Ovary (tissue), 9 donors: ENCODE data around the gene PGM2. TPM values are rescaled to one million over a fixed set of nuclear protein-coding genes. Genes with fewer than 3 reads are reported as not detected.

Experiments
- DNase-seq, 5 donors: peaks; one replicate each; pipeline ENCODE4 v3.0.0-alpha.2; 2019 to 2020
- H3K27ac ChIP-seq, 2 donors: fragments of 200-600 bp; one replicate each; pipeline versions ENCODE4 v1.5.1 to v1.8.0; 2019 to 2022
- H3K27me3 ChIP-seq: fragments of 200-600 bp; one replicate; pipeline ENCODE4 v1.8.0; 2022
- H3K36me3 ChIP-seq: fragments of 200-600 bp; sonication (generic); one replicate; pipeline ENCODE4 v1.5.1; 2019
- H3K4me1 ChIP-seq: one replicate; pipeline ENCODE4 v1.8.1; 2013; ENCODE audit warnings: mild to moderate bottlenecking, moderate library complexity; ENCODE audit not compliant: insufficient read depth
- H3K4me3 ChIP-seq: fragments of 200-600 bp; sonication (generic); one replicate; pipeline ENCODE4 v1.5.1; 2017
- H3K9me3 ChIP-seq, 2 donors: fragments of 200-600 bp in 1 of 2; sonication (generic) in 1 of 2; one replicate each; pipeline versions ENCODE4 v1.5.1 to v1.8.1; 2013 to 2019; ENCODE audit warnings: mild to moderate bottlenecking in 1 of 2, moderate library complexity in 1 of 2
- CTCF ChIP-seq, 3 donors: fragments of 450-650 bp in 2 of 3; fragments of 200-600 bp in 1 of 3; IDR thresholded peaks; one replicate each; pipeline versions ENCODE4 v1.5.1 to v1.8.0; 2016 to 2022; ENCODE audit warnings: antibody characterized with exemption in 3 of 3, mild to moderate bottlenecking in 1 of 3
- EP300 ChIP-seq: sonication (generic); formaldehyde crosslinking; IDR thresholded peaks from one replicate; pipeline ENCODE4 v1.6.1; 2017; ENCODE audit warnings: antibody characterized with exemption
- POLR2A ChIP-seq: fragments of 450-650 bp; IDR thresholded peaks from one replicate; pipeline ENCODE4 v1.6.1; 2017; ENCODE audit warnings: antibody characterized with exemption, mild to moderate bottlenecking, moderate library complexity
- WGBS, 3 donors: extraction: QIAGEN DNeasy Blood & Tissue Kit in 1 of 3; methylation state at CpG; one replicate each; pipeline versions ENCODE4 v1.1.5 to v1.1.7; 2013 to 2017; 5-methylcytosine and 5-hydroxymethylcytosine counted together
- intact Hi-C, 4 donors: fragments of 100-400 bp; cut with DNase I; formaldehyde crosslinking; loops; one replicate each; pipeline versions ENCODE4 v1.11.0 to v1.15.1; 2022 to 2023
- polyA plus RNA-seq, 2 donors: library from polyadenylated mRNA; stranded (reverse); fragments of 200-250 nt in 1 of 2; fragments of 350-450 nt in 1 of 2; fragmentation: Illumina TruSeq in 1 of 2; extraction: RNeasy Lipid Tissue Mini Kit (QIAGEN cat#74804) in 1 of 2; gene quantifications; one replicate each; pipeline ENCODE4 v1.2.3, GENCODE V29; 2013 to 2014
- total RNA-seq, 7 donors: library from RNA; depleted of rRNA in 2 of 7; stranded (reverse); fragments of >200 nt in 2 of 7; fragmentation: NEBNext Ultra II Directional in 3 of 7; extraction: Animal tissue kit (Norgen Biotek cat#: 25700) in 3 of 7; gene quantifications; one replicate each; pipeline versions ENCODE4 v1.1.0 to v1.2.4, GENCODE V29; 2016 to 2023
- donor health status: DM: no; HTN: no; CAD: no; lungs with moderate emphysema.
- donor health status: DM: no; HTN: no; CAD: no.
- donor health status: Bipolar disorder and iron deficiency.
- donor health status: DM: yes; HTN: yes; CAD: no.
- donor health status: DM: no; HTN: no; CAD: no.
- donor health status: DM: yes; HTN: yes; CAD: no.

The PGM2 gene
- total and polyA plus RNA-seq, 9 donors = 11.0 to 31.2 (median 22.2) TPM

GRCh38 chr4:37795581-37796195, 30.8 kb upstream of the PGM2 start:
- no peak overlapping the region for H3K27ac ChIP-seq
- no peaks in the 10 kb centered on the region for H3K4me1 ChIP-seq
- no peaks in the 10 kb centered on the region for H3K36me3 ChIP-seq
- no peaks in the 10 kb centered on the region for H3K27me3 ChIP-seq
- no peaks in the 10 kb centered on the region for H3K9me3 ChIP-seq
- no peak for DNase-seq
- WGBS, 3 donors = 38 to 50% (median 43%) methylated on average over 3 of the region's 3 CpGs
- intact Hi-C loops = loop anchor here in 3 of 4 donors (5.0 to 10.0 kb wide), 2 partner anchors 188 to 191 kb away; no protein-coding TSS in a partner anchor
- TF ChIP-seq EP300 (no peak), POLR2A (no peak), CTCF (IDR thresholded peaks at IDR 0.05) (no peak)
- no peak overlapping the region for H3K4me3 ChIP-seq

GRCh38 chr4:37797374-37797773, 29.1 kb upstream of the PGM2 start:
- DNase-seq = no peak
- 94 to 96% (median 95%) methylated on average over 2 of the region's 2 CpGs for WGBS, 3 donors
- Histone ChIP-seq H3K27me3 (no peaks in the 10 kb centered on the region), H3K36me3 (no peaks in the 10 kb centered on the region), H3K27ac (no peak overlapping the region), H3K4me3 (no peak overlapping the region), H3K9me3 (no peaks in the 10 kb centered on the region), H3K4me1 (no peaks in the 10 kb centered on the region)
- TF ChIP-seq POLR2A (no peak), CTCF (IDR thresholded peaks at IDR 0.05) (no peak), EP300 (no peak)
- intact Hi-C loops = loop anchor here in 3 of 4 donors (5.0 to 10.0 kb wide), 2 partner anchors 190 to 193 kb away; no protein-coding TSS in a partner anchor

- TF ChIP-seq POLR2A (no peak), CTCF (IDR thresholded peaks at IDR 0.05) (no peak), EP300 (no peak)
- intact Hi-C loops = loop anchor here in 3 of 4 donors (5.0 to 10.0 kb wide), 2 partner anchors 191 to 193 kb away; no protein-coding TSS in a partner anchor
- WGBS, 3 donors = 69 to 96% (median 90%) methylated on average over 2 of the region's 2 CpGs
- Histone ChIP-seq H3K4me3 (no peak overlapping the region), H3K27ac (no peak overlapping the region), H3K9me3 (no peaks in the 10 kb centered on the region), H3K27me3 (no peaks in the 10 kb centered on the region), H3K36me3 (no peaks in the 10 kb centered on the region), H3K4me1 (no peaks in the 10 kb centered on the region)
- DNase-seq = no peak
Measured at GRCh38 chr4:37797923-37798322, 28.6 kb upstream of the PGM2 start.

GRCh38 chr4:37798616-37799015, 27.9 kb upstream of the PGM2 start:
- no peak for TF ChIP-seq CTCF (IDR thresholded peaks at IDR 0.05)
- no peak for TF ChIP-seq POLR2A
- intact Hi-C loops = loop anchor here in 3 of 4 donors (5.0 to 10.0 kb wide), 2 partner anchors 191 to 194 kb away; no protein-coding TSS in a partner anchor
- Histone ChIP-seq H3K27ac (no peak overlapping the region), H3K27me3 (no peaks in the 10 kb centered on the region), H3K4me1 (no peaks in the 10 kb centered on the region), H3K9me3 (no peaks in the 10 kb centered on the region), H3K4me3 (no peak overlapping the region), H3K36me3 (no peaks in the 10 kb centered on the region)
- no peak for DNase-seq
